Liver (tissue), 9 donors: ENCODE measurements around the gene KRTAP9-4. TPM values are rescaled to one million over a fixed set of nuclear protein-coding genes. Genes with fewer than 3 reads are reported as not detected.
"Not testable (repeated sequence)": the region's sequence is repeated elsewhere in the genome, so short reads cannot be mapped to it uniquely, and the experiment has no call there.

ENCODE experiments used
- DNase-seq: peaks from one replicate; pipeline ENCODE4 v3.0.0-alpha.2; 2017; ENCODE audit warnings: low spot score
- H3K27ac ChIP-seq, 2 donors: one replicate each; pipeline ENCODE4 v1.7.0; 2013; ENCODE audit warnings: inconsistent platforms in 2 of 2, low read length in 2 of 2, control low read depth in 1 of 2, low read depth in 1 of 2, mild to moderate bottlenecking in 1 of 2
- H3K27me3 ChIP-seq, 4 donors: one replicate each; pipeline versions ENCODE4 v1.6.1 to v1.7.0; 2013; ENCODE audit warnings: low read length in 3 of 4, inconsistent platforms in 1 of 4, mild to moderate bottlenecking in 1 of 4, moderate library complexity in 1 of 4; ENCODE audit not compliant: control insufficient read depth in 4 of 4, insufficient read depth in 4 of 4
- H3K36me3 ChIP-seq, 4 donors: one replicate each; pipeline versions ENCODE4 v1.6.1 to v1.7.0; 2013; ENCODE audit warnings: low read length in 3 of 4, mild to moderate bottlenecking in 3 of 4, low read depth in 1 of 4, moderate library complexity in 1 of 4; ENCODE audit not compliant: control insufficient read depth in 4 of 4, insufficient read depth in 3 of 4
- H3K4me1 ChIP-seq, 4 donors: one replicate each; pipeline versions ENCODE4 v1.6.1 to v1.7.0; 2013; ENCODE audit warnings: low read length in 3 of 4, mild to moderate bottlenecking in 3 of 4, moderate library complexity in 1 of 4; ENCODE audit not compliant: control insufficient read depth in 4 of 4, insufficient read depth in 4 of 4
- H3K4me3 ChIP-seq, 3 donors: one replicate each; pipeline versions ENCODE4 v1.6.1 to v1.7.0; 2013; ENCODE audit warnings: low read length in 3 of 3, control low read depth in 1 of 3, low read depth in 1 of 3, mild to moderate bottlenecking in 1 of 3
- H3K9ac ChIP-seq, 2 donors: one replicate each; pipeline ENCODE4 v1.7.0; 2013; ENCODE audit warnings: low read length in 2 of 2, mild to moderate bottlenecking in 2 of 2, moderate library complexity in 2 of 2, control low read depth in 1 of 2, low read depth in 1 of 2
- H3K9me3 ChIP-seq, 4 donors: one replicate each; pipeline versions ENCODE4 v1.6.1 to v1.7.0; 2013; ENCODE audit warnings: low read length in 3 of 4; ENCODE audit not compliant: control insufficient read depth in 4 of 4
- CTCF ChIP-seq: fragments of 150-350 bp; IDR thresholded peaks from 2 replicates; pipeline ENCODE4 v1.5.1; 2017; ENCODE audit warnings: improper control_type of control experiment, low read depth, low read length; ENCODE audit not compliant: missing input control
- EGR1 ChIP-seq, 2 donors: IDR thresholded peaks; 2 replicates each; pipeline ENCODE4 v1.6.1; 2016 to 2018; ENCODE audit warnings: antibody characterized with exemption in 2 of 2, low read depth in 2 of 2
- FOXA1 ChIP-seq: IDR thresholded peaks from 2 replicates; pipeline ENCODE4 v1.6.1; 2016; ENCODE audit warnings: antibody characterized with exemption
- FOXA2 ChIP-seq: IDR thresholded peaks from 2 replicates; pipeline ENCODE4 v1.6.1; 2016; ENCODE audit warnings: antibody characterized with exemption
- GABPA ChIP-seq, 2 donors: IDR thresholded peaks in 1 of 2; conservative IDR thresholded peaks in 1 of 2; 2 replicates each; pipeline ENCODE4 v1.6.1; 2016; ENCODE audit warnings: antibody characterized with exemption in 2 of 2, mild to moderate bottlenecking in 1 of 2, moderate library complexity in 1 of 2
- HNF4A ChIP-seq, 2 donors: conservative IDR thresholded peaks; 2 replicates each; pipeline ENCODE4 v1.6.1; 2016; ENCODE audit warnings: antibody characterized with exemption in 2 of 2, mild to moderate bottlenecking in 2 of 2
- JUND ChIP-seq, 2 donors: IDR thresholded peaks; 2 replicates each; pipeline ENCODE4 v1.6.1; 2016; ENCODE audit warnings: antibody characterized with exemption in 2 of 2
- MAX ChIP-seq: IDR thresholded peaks from 2 replicates; pipeline ENCODE4 v1.6.1; 2016; ENCODE audit warnings: antibody characterized with exemption
- NR2F2 ChIP-seq: IDR thresholded peaks from 2 replicates; pipeline ENCODE4 v1.6.1; 2016; ENCODE audit warnings: antibody characterized with exemption
- RAD21 ChIP-seq, 2 donors: IDR thresholded peaks; 2 replicates each; pipeline ENCODE4 v1.6.1; 2016; ENCODE audit warnings: antibody characterized with exemption in 2 of 2, mild to moderate bottlenecking in 2 of 2
- REST ChIP-seq: IDR thresholded peaks from 2 replicates; pipeline ENCODE4 v1.6.1; 2016; ENCODE audit warnings: antibody characterized with exemption, mild to moderate bottlenecking
- RXRA ChIP-seq, 2 donors: IDR thresholded peaks; 2 replicates each; pipeline ENCODE4 v1.6.1; 2017 to 2018; ENCODE audit warnings: antibody characterized with exemption in 2 of 2, mild to moderate bottlenecking in 1 of 2
- SP1 ChIP-seq: IDR thresholded peaks from 2 replicates; pipeline ENCODE4 v1.6.1; 2018; ENCODE audit warnings: antibody characterized with exemption, mild to moderate bottlenecking
- TAF1 ChIP-seq: conservative IDR thresholded peaks from 2 replicates; pipeline ENCODE4 v1.6.1; 2016; ENCODE audit warnings: antibody characterized with exemption, mild to moderate bottlenecking
- YY1 ChIP-seq: IDR thresholded peaks from 2 replicates; pipeline ENCODE4 v1.6.1; 2016; ENCODE audit warnings: antibody characterized with exemption, mild to moderate bottlenecking
- ZBTB33 ChIP-seq: IDR thresholded peaks from 2 replicates; pipeline ENCODE4 v1.6.1; 2016; ENCODE audit warnings: antibody characterized with exemption
- WGBS: extraction: QIAGEN DNeasy Blood & Tissue Kit; methylation state at CpG from one replicate; pipeline ENCODE4 v1.1.7; 2013; 5-methylcytosine and 5-hydroxymethylcytosine counted together
- polyA plus RNA-seq, 2 donors: library from polyadenylated mRNA; stranded (reverse) in 1 of 2; unstranded in 1 of 2; fragments of 200-250 nt in 1 of 2; fragments of >200 nt in 1 of 2; fragmentation: Nextera tagmentation in 1 of 2; extraction: Ambion mirVana in 1 of 2; gene quantifications; one replicate each; pipeline versions ENCODE4 v1.2.1 to v1.2.3, GENCODE V29; 2013 to 2015
- total RNA-seq, 2 donors: library from RNA; depleted of rRNA; stranded (reverse); fragments of >200 nt; gene quantifications; one replicate each; pipeline ENCODE4 v1.2.3, GENCODE V29; 2014
- donor health status: healthy.
- donor health status: healthy.
- donor health status: healthy.
- donor health status: healthy.
- donor health status: healthy.

The KRTAP9-4 gene
- total and polyA plus RNA-seq, 4 donors = not detected

- not testable (repeated sequence) for H3K4me3 ChIP-seq, DNase-seq, H3K36me3 ChIP-seq, H3K4me1 ChIP-seq, H3K9ac ChIP-seq, H3K9me3 ChIP-seq, H3K27me3 ChIP-seq, H3K27ac ChIP-seq
- WGBS = 38% methylated on average over 2 of the region's 2 CpGs
Measured at GRCh38 chr17:41246995-41247787, 2.3 kb upstream of the KRTAP9-4 start.

GRCh38 chr17:41251261-41251660, 1.8 kb downstream of the KRTAP9-4 start:
- no peaks in the 10 kb centered on the region for H3K4me1 ChIP-seq
- no peak overlapping the region for H3K27ac ChIP-seq
- DNase-seq = no peak
- no peaks in the 10 kb centered on the region for H3K36me3 ChIP-seq
- no peak overlapping the region for H3K4me3 ChIP-seq
- H3K9ac ChIP-seq = no peak overlapping the region
- no peaks in the 10 kb centered on the region for H3K9me3 ChIP-seq
- WGBS = 92% methylated on average over 1 of the region's 1 CpG
- no peaks in the 10 kb centered on the region for H3K27me3 ChIP-seq
- TF ChIP-seq JUND (IDR thresholded peaks at IDR 0.05) (no peak), TAF1 (no peak), RXRA (IDR thresholded peaks at IDR 0.05) (no peak), YY1 (no peak), NR2F2 (no peak), SP1 (no peak), GABPA (IDR thresholded peaks at IDR 0.05 in 1 of 2, conservative IDR thresholded peaks at IDR 0.05 in 1 of 2) (no peak), FOXA1 (no peak), REST (no peak), ZBTB33 (no peak), RAD21 (IDR thresholded peaks at IDR 0.05) (no peak), MAX (no peak), CTCF (no peak), EGR1 (IDR thresholded peaks at IDR 0.05; ENCODE audit: low read depth in 2 of 2) (no peak), FOXA2 (no peak), HNF4A (conservative IDR thresholded peaks at IDR 0.05) (no peak)
